MM.1S (cell line): ENCODE measurements around the gene STK32B.

Experiments
- DNase-seq: peaks from one replicate; pipeline ENCODE4 v3.0.0-alpha.2; 2015
- H2AFZ ChIP-seq: fragments of 300-600 bp; sonication (generic); 2 replicates; pipeline ENCODE4 v1.6.0; 2016; ENCODE audit warnings: antibody characterized with exemption, low read length
- H3F3A ChIP-seq: fragments of 300-600 bp; sonication (generic); 2 replicates; pipeline ENCODE4 v1.6.1; 2016; ENCODE audit warnings: mild to moderate bottlenecking, antibody characterized with exemption, low read length, moderate library complexity, mixed read lengths; ENCODE audit not compliant: insufficient read depth
- H3K27ac ChIP-seq: fragments of 300-600 bp; sonication (generic); 2 replicates; pipeline ENCODE4 v1.5.1; 2016; ENCODE audit warnings: mild to moderate bottlenecking, low read length
- H3K27me3 ChIP-seq: fragments of 300-600 bp; sonication (generic); replicated peaks from 2 replicates; pipeline ENCODE4 v1.6.0; 2016; ENCODE audit warnings: low read length; ENCODE audit not compliant: insufficient read depth
- H3K36me3 ChIP-seq: fragments of 300-600 bp; sonication (generic); replicated peaks from 2 replicates; pipeline ENCODE4 v1.6.1; 2016; ENCODE audit warnings: mild to moderate bottlenecking, low read length, mixed read lengths; ENCODE audit not compliant: insufficient read depth
- H3K4me1 ChIP-seq: fragments of 300-600 bp; sonication (generic); 2 replicates; pipeline ENCODE4 v1.6.1; 2016; ENCODE audit warnings: low read length, mixed read lengths
- H3K4me2 ChIP-seq: fragments of 300-600 bp; sonication (generic); 2 replicates; pipeline ENCODE4 v1.6.0; 2016; ENCODE audit warnings: low read depth, low read length
- H3K4me3 ChIP-seq: fragments of 300-600 bp; sonication (generic); 2 replicates; pipeline ENCODE4 v1.5.1; 2016; ENCODE audit warnings: low read length, mixed read lengths
- H3K79me2 ChIP-seq: fragments of 300-600 bp; sonication (generic); 2 replicates; pipeline ENCODE4 v1.6.1; 2016; ENCODE audit warnings: mixed run types, low read length, mixed read lengths
- H3K9ac ChIP-seq: fragments of 300-600 bp; sonication (generic); 2 replicates; pipeline ENCODE4 v1.6.1; 2016; ENCODE audit warnings: low read length, mixed read lengths
- H3K9me2 ChIP-seq: fragments of 300-600 bp; sonication (generic); replicated peaks from 2 replicates; pipeline ENCODE4 v1.6.1; 2016; ENCODE audit warnings: mild to moderate bottlenecking, low read length, mixed read lengths; ENCODE audit not compliant: insufficient read depth
- H3K9me3 ChIP-seq: fragments of 300-600 bp; sonication (generic); replicated peaks from 2 replicates; pipeline ENCODE4 v1.6.1; 2016; ENCODE audit warnings: mild to moderate bottlenecking, low read length, mixed read lengths; ENCODE audit not compliant: insufficient read depth
- H4K20me1 ChIP-seq: fragments of 300-600 bp; sonication (generic); 2 replicates; pipeline ENCODE4 v1.6.1; 2016; ENCODE audit warnings: mild to moderate bottlenecking, low read length, moderate library complexity, mixed read lengths; ENCODE audit not compliant: insufficient read depth
- CTCF ChIP-seq: fragments of 300-600 bp; sonication (generic); IDR thresholded peaks from 2 replicates; pipeline ENCODE4 v1.5.1; 2016; ENCODE audit warnings: antibody characterized with exemption, low read length, mixed read lengths
- EZH2 ChIP-seq: fragments of 300-600 bp; sonication (generic); optimal IDR thresholded peaks from 2 replicates; pipeline ENCODE3; 2017; ENCODE audit warnings: low read depth, mild to moderate bottlenecking, antibody characterized with exemption, low read length, mixed read lengths
- EZH2phosphoT487 ChIP-seq: fragments of 300-600 bp; sonication (generic); IDR thresholded peaks from 2 replicates; pipeline ENCODE4 v1.6.1; 2018; ENCODE audit warnings: antibody characterized with exemption, low read length

The STK32B gene

DNA sequence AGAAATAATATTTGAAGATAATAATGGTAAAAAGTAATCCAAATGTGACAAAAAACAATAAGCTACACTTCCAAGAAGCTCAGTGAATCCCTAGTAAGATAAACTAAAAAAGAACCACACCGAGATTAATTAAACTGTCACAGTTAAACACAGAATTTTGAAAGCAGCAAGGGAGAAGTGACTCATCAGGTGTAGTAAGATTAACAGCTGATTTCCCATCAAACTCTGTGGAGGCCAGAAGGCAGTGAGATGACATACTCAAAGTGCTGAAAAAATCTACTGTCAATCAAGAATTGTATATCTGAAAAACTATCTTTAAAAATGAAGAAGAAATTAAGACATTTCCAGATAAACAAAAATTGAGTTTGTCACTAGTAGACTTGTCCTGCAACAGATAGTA lies 35.3 kb downstream of the STK32B start:
- Histone ChIP-seq H3K4me3 (no peak overlapping the region), H3K9me3 (no peaks in the 10 kb centered on the region), H3K27ac (no peak overlapping the region), H4K20me1 (no peaks in the 10 kb centered on the region), H2AFZ (no peak overlapping the region), H3K9me2 (no peaks in the 10 kb centered on the region), H3K9ac (no peak overlapping the region), H3F3A (no peaks in the 10 kb centered on the region), H3K27me3 (no peaks in the 10 kb centered on the region), H3K4me1 (no peaks in the 10 kb centered on the region), H3K79me2 (no peaks in the 10 kb centered on the region), H3K4me2 (no peak overlapping the region), H3K36me3 (no peaks in the 10 kb centered on the region)
- TF ChIP-seq CTCF (no peak), EZH2 (no peak), EZH2phosphoT487 (no peak)
- DNase-seq = no peak

DNA sequence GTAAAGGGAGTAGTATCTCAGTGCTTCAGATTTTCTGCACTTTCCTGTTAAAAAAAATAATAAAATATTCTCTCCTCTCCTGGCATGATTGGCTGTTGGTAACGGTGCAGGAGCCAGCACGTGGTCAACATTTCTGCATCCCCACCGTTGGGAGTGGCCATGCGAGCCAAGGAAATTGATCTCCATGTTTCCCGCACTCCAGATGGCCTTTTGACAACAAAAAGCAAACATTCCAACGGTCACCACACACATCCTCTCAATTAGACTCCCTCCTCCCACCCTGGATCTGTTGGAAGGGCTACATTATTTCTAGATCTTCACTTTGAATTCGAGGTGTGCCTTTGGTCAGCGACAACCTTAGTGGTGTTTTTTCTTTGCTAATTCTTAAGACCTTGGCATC lies 45.0 kb downstream of the STK32B start:
- Histone ChIP-seq H3F3A (no peaks in the 10 kb centered on the region), H3K36me3 (no peaks in the 10 kb centered on the region), H3K9me3 (no peaks in the 10 kb centered on the region), H2AFZ (no peak overlapping the region), H3K9me2 (no peaks in the 10 kb centered on the region), H3K4me2 (no peak overlapping the region), H3K79me2 (no peaks in the 10 kb centered on the region), H3K27me3 (no peaks in the 10 kb centered on the region), H4K20me1 (no peaks in the 10 kb centered on the region), H3K27ac (no peak overlapping the region), H3K4me3 (no peak overlapping the region), H3K9ac (no peak overlapping the region), H3K4me1 (no peaks in the 10 kb centered on the region)
- TF ChIP-seq EZH2 (no peak), EZH2phosphoT487 (no peak), CTCF (no peak)
- DNase-seq = no peak

DNA sequence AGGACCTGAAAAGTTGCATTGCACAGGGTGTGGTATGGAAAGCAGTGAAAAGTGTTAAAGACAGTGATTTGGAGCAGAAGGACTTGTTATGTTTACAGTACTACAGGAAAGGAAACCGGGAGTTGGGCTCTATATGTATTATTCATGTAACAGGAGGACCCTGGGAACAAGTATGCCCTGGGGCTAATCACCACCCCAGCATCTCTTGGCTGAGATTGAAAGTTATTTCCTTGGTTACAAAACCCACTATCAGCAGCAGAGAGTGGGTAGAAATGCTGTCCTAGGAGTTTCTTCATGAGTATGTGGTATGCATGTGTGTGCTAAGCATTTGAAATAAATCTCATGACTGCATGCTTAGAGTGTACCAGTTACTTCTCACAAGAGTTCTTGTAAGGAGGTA lies 46.9 kb downstream of the STK32B start:
- no peaks in the 10 kb centered on the region for H3K9me3 ChIP-seq

More for the DNA sequence above, 46.9 kb downstream of the STK32B start:
- Histone ChIP-seq H3K36me3 (no peaks in the 10 kb centered on the region), H3K4me1 (no peaks in the 10 kb centered on the region), H3K27me3 (no peaks in the 10 kb centered on the region), H3K4me2 (no peak overlapping the region), H3K9ac (no peak overlapping the region), H3K4me3 (no peak overlapping the region), H2AFZ (no peak overlapping the region), H3K27ac (no peak overlapping the region), H3K79me2 (no peaks in the 10 kb centered on the region), H3K9me2 (no peaks in the 10 kb centered on the region), H3F3A (no peaks in the 10 kb centered on the region), H4K20me1 (no peaks in the 10 kb centered on the region)
- TF ChIP-seq CTCF (no peak), EZH2phosphoT487 (no peak)
- no peak for DNase-seq
